ENCODE measurements around the gene RABL6. TPM values are rescaled to one million over a fixed set of nuclear protein-coding genes. Genes with fewer than 3 reads are reported as not detected.
A peak's percentile ranks its signal among the peaks of the same experiment; 100 is the strongest.
"Not testable (repeated sequence)": the region's sequence is repeated elsewhere in the genome, so short reads cannot be mapped to it uniquely, and the experiment has no call there.

RABL6 gene
- total and polyA plus RNA-seq, 8 donors: 49.5 to 80.8 (median 62.3) TPM

GRCh38 chr9:136777359-136777758 lies 30.4 kb upstream of the RABL6 start:
- Histone ChIP-seq H3K9me3 (peaks cover 0 to 11% of the 10 kb centered on the region in 2 donors), H3K27ac (no peak overlapping the region), H3K4me3 (no peak overlapping the region), H3K27me3 (no peaks in the 10 kb centered on the region), H3K4me1 (no peaks in the 10 kb centered on the region), H3K36me3 (no peaks in the 10 kb centered on the region)
- intact Hi-C loops (cut with DNase I): no loop called here
- DNase-seq: peak in 1 of 4 donors; percentile 24
- no peak for ATAC-seq
- TF ChIP-seq CTCF (IDR thresholded peaks at IDR 0.05): no peak

GRCh38 chr9:136779808-136780207 lies 27.9 kb upstream of the RABL6 start:
- H3K4me3 ChIP-seq: no peak overlapping the region
- DNase-seq (peak in 1 of 4 donors; percentile 7), ATAC-seq (no peak)
- H3K27me3 ChIP-seq: no peaks in the 10 kb centered on the region
- no peaks in the 10 kb centered on the region for H3K36me3 ChIP-seq
- H3K27ac ChIP-seq: no peak overlapping the region
- no peaks in the 10 kb centered on the region for H3K9me3 ChIP-seq
- intact Hi-C loops (cut with DNase I): loop anchor here in 1 of 2 donors (10.0 kb wide), 1 partner anchor 285 kb away; no protein-coding TSS in a partner anchor
- no peak for TF ChIP-seq CTCF (IDR thresholded peaks at IDR 0.05)
- no peaks in the 10 kb centered on the region for H3K4me1 ChIP-seq

- no peak for ATAC-seq
- no peak overlapping the region for H3K27ac ChIP-seq
- H3K27me3 ChIP-seq: no peaks in the 10 kb centered on the region
- DNase-seq: no peak
- H3K4me1 ChIP-seq: peaks cover 0 to under 1% of the 10 kb centered on the region in 2 donors
- intact Hi-C loops (cut with DNase I): loop anchor here in 1 of 2 donors (10.0 kb wide), 1 partner anchor 282 kb away; no protein-coding TSS in a partner anchor
- no peak overlapping the region for H3K4me3 ChIP-seq
- H3K36me3 ChIP-seq: no peaks in the 10 kb centered on the region
- no peak for TF ChIP-seq CTCF (IDR thresholded peaks at IDR 0.05)
- no peaks in the 10 kb centered on the region for H3K9me3 ChIP-seq
These were observed 25.3 kb upstream of the RABL6 start for GRCh38 chr9:136782452-136782851.

GRCh38 chr9:136784249-136784996 lies 23.3 kb upstream of the RABL6 start:
- Histone ChIP-seq H3K4me3 (no peak overlapping the region), H3K36me3 (no peaks in the 10 kb centered on the region), H3K27me3 (no peaks in the 10 kb centered on the region), H3K4me1 (peaks cover 0 to 9% of the 10 kb centered on the region in 2 donors), H3K27ac (no peak overlapping the region), H3K9me3 (no peaks in the 10 kb centered on the region)
- TF ChIP-seq CTCF (IDR thresholded peaks at IDR 0.05): peak; percentile 40 to 56
- ATAC-seq: peak; percentile 32
- DNase-seq: no peak
- intact Hi-C loops (cut with DNase I): loop anchor here in 1 of 2 donors (10.0 kb wide), 1 partner anchor 280 kb away; no protein-coding TSS in a partner anchor

GRCh38 chr9:136784997-136785361 lies 22.8 kb upstream of the RABL6 start:
- DNase-seq: no peak
- no peak overlapping the region for H3K27ac ChIP-seq
- H3K4me1 ChIP-seq: peaks cover 0 to 10% of the 10 kb centered on the region in 2 donors
- no peaks in the 10 kb centered on the region for H3K9me3 ChIP-seq
- H3K27me3 ChIP-seq: no peaks in the 10 kb centered on the region
- H3K4me3 ChIP-seq: no peak overlapping the region
- ATAC-seq: peak; percentile 20
- TF ChIP-seq CTCF (IDR thresholded peaks at IDR 0.05): no peak
- intact Hi-C loops (cut with DNase I): loop anchor here in 1 of 2 donors (10.0 kb wide), 1 partner anchor 280 kb away; no protein-coding TSS in a partner anchor
- no peaks in the 10 kb centered on the region for H3K36me3 ChIP-seq

- not testable (repeated sequence) for H3K27me3 ChIP-seq, H3K36me3 ChIP-seq, ATAC-seq, H3K4me3 ChIP-seq, H3K27ac ChIP-seq, H3K9me3 ChIP-seq
- DNase-seq: peak in 1 of 4 donors; percentile 37
- intact Hi-C loops (cut with DNase I): loop anchor here in 1 of 2 donors (10.0 kb wide), 1 partner anchor 279 kb away; no protein-coding TSS in a partner anchor
- H3K4me1 ChIP-seq: peaks cover 0 to 18% of the 10 kb centered on the region in 2 donors
These were observed 22.0 kb upstream of the RABL6 start for GRCh38 chr9:136785565-136786355.
